ENCODE data around the gene PARS2. TPM values are rescaled to one million over a fixed set of nuclear protein-coding genes. Genes with fewer than 3 reads are reported as not detected.

Gene PARS2
- polyA plus RNA-seq, 1 donor (not counting 4 experiments of a cell fraction or from before 2014, with no cell fraction given): 3.0 TPM

- Histone ChIP-seq H3K4me2 (ENCODE audit: control insufficient read depth, extremely low read depth, insufficient read depth, low read depth, low read length) (no peak overlapping the region), H3K9me1 (ENCODE audit: control insufficient read depth, extremely low read depth, insufficient read depth, low read length) (no peaks in the 10 kb centered on the region), H3K27ac (ENCODE audit: control insufficient read depth, insufficient read depth, low read length) (no peak overlapping the region), H2AFZ (ENCODE audit: control insufficient read depth, low read length) (no peak overlapping the region), H3K9ac (ENCODE audit: control insufficient read depth, extremely low read depth, insufficient read depth, low read length) (no peak overlapping the region), H3K9me3 (ENCODE audit: control insufficient read depth, low read depth, low read length) (no peaks in the 10 kb centered on the region), H3K4me3 (ENCODE audit: control insufficient read depth in 2 of 3, extremely low read depth in 1 of 3, insufficient read depth in 2 of 3, low read depth in 1 of 3, low read length in 3 of 3) (no peak overlapping the region), H3K27me3 (ENCODE audit: control insufficient read depth, extremely low read depth, insufficient read depth, low read length) (no peaks in the 10 kb centered on the region), H3K4me1 (ENCODE audit: control insufficient read depth, extremely low read depth, insufficient read depth, low read length) (no peaks in the 10 kb centered on the region), H4K20me1 (ENCODE audit: control insufficient read depth, extremely low read depth, insufficient read depth, low read length) (no peaks in the 10 kb centered on the region), H3K36me3 (ENCODE audit: control insufficient read depth in 2 of 2, extremely low read depth in 1 of 2, insufficient read depth in 2 of 2, low read length in 2 of 2) (peaks cover 30% of the 10 kb centered on the region in 2 experiments), H3K79me2 (ENCODE audit: control insufficient read depth, insufficient read depth, low read length) (no peaks in the 10 kb centered on the region)
- DNase-seq (ENCODE audit: low read depth, low spot score): no peak
- no peak for TF ChIP-seq EZH2 (IDR thresholded peaks at IDR 0.05; ENCODE audit: low read length)
- no peak for TF ChIP-seq CTCF (optimal IDR thresholded peaks at IDR 0.05 in 1 of 3, IDR thresholded peaks at IDR 0.05 in 1 of 3, conservative IDR thresholded peaks at IDR 0.05 in 1 of 3; ENCODE audit: extremely low read depth in 1 of 3, insufficient read depth in 2 of 3, low read length in 3 of 3)
- dilution Hi-C loops (cut with MboI; ENCODE audit: extremely low pct_ligation_motif_present, low sequenced_read_pairs): no loop called here
- FAIRE-seq: no peak
Observed at GRCh38 chr1:54741531-54741930, 22.8 kb downstream of the PARS2 start.

DNA sequence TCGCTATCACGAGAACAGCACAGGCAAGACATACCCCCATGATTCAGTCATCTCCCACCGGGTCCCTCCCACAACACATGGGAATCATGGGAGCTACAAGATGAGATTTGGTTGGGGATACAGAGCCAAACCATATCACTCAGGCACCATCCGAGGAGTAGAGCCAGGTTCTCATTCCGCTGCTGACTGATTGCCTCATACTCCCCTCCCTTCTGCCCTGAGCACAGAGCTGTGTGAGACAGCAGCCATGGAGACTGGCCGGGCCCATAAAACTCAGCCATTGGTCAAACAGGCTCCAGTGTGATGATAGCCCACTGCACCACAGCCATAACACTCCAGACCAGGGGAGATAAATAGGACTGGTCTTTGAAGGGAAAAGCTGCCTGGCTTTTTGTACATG lies 26.1 kb downstream of the PARS2 start:
- Histone ChIP-seq H3K9me1 (ENCODE audit: control insufficient read depth, extremely low read depth, insufficient read depth, low read length) (no peaks in the 10 kb centered on the region), H3K27ac (ENCODE audit: control insufficient read depth, insufficient read depth, low read length) (no peak overlapping the region), H3K9ac (ENCODE audit: control insufficient read depth, extremely low read depth, insufficient read depth, low read length) (no peak overlapping the region), H3K27me3 (ENCODE audit: control insufficient read depth, extremely low read depth, insufficient read depth, low read length) (no peaks in the 10 kb centered on the region), H3K4me1 (ENCODE audit: control insufficient read depth, extremely low read depth, insufficient read depth, low read length) (no peaks in the 10 kb centered on the region), H3K36me3 (ENCODE audit: control insufficient read depth in 2 of 2, extremely low read depth in 1 of 2, insufficient read depth in 2 of 2, low read length in 2 of 2) (peaks cover 28 to 29% of the 10 kb centered on the region in 2 experiments), H2AFZ (ENCODE audit: control insufficient read depth, low read length) (no peak overlapping the region), H3K9me3 (ENCODE audit: control insufficient read depth, low read depth, low read length) (no peaks in the 10 kb centered on the region), H3K4me2 (ENCODE audit: control insufficient read depth, extremely low read depth, insufficient read depth, low read depth, low read length) (no peak overlapping the region), H3K4me3 (ENCODE audit: control insufficient read depth in 2 of 3, extremely low read depth in 1 of 3, insufficient read depth in 2 of 3, low read depth in 1 of 3, low read length in 3 of 3) (no peak overlapping the region), H3K79me2 (ENCODE audit: control insufficient read depth, insufficient read depth, low read length) (no peaks in the 10 kb centered on the region), H4K20me1 (ENCODE audit: control insufficient read depth, extremely low read depth, insufficient read depth, low read length) (no peaks in the 10 kb centered on the region)
- FAIRE-seq: no peak
- dilution Hi-C loops (cut with MboI; ENCODE audit: extremely low pct_ligation_motif_present, low sequenced_read_pairs): no loop called here
- no peak for TF ChIP-seq EZH2 (IDR thresholded peaks at IDR 0.05; ENCODE audit: low read length)
- TF ChIP-seq CTCF (optimal IDR thresholded peaks at IDR 0.05 in 1 of 3, IDR thresholded peaks at IDR 0.05 in 1 of 3, conservative IDR thresholded peaks at IDR 0.05 in 1 of 3; ENCODE audit: extremely low read depth in 1 of 3, insufficient read depth in 2 of 3, low read length in 3 of 3): no peak
- no peak for DNase-seq (ENCODE audit: low read depth, low spot score)
